Activated naive CD4-positive, alpha-beta T cell treated with anti-CD3 and anti-CD28 coated beads, Interleukin-2, amount 50 U/mL, for 72 hours (primary cell): Measurements from ENCODE around the gene KRTAP4-3. TPM values are rescaled to one million over a fixed set of nuclear protein-coding genes. Genes with fewer than 3 reads are reported as not detected.
"Not testable (repeated sequence)": the region's sequence is repeated elsewhere in the genome, so short reads cannot be mapped to it uniquely, and the experiment has no call there.

Experiments used
- ATAC-seq, 2 donors: fragments of 150-1000 bp; cut with Tn5 transposase; 2 replicates each; pipeline ENCODE4 v1.10.0; 2021; ENCODE audit warnings: mild to moderate bottlenecking in 2 of 2, moderate library complexity in 2 of 2
- DNase-seq, 2 donors: peaks; one replicate each; pipeline ENCODE4 v3.0.0; 2021 to 2022; ENCODE audit warnings: low spot score in 2 of 2
- H3K27ac Mint-ChIP-seq, 2 donors: one replicate each; pipeline ENCODE4 v1.8.0; 2022; ENCODE audit warnings: mild to moderate bottlenecking in 2 of 2, mixed read lengths in 2 of 2
- H3K36me3 Mint-ChIP-seq, 2 donors: one replicate each; pipeline ENCODE4 v1.8.0; 2022; ENCODE audit warnings: mixed read lengths in 2 of 2
- H3K9me3 Mint-ChIP-seq, 2 donors: one replicate each; pipeline ENCODE4 v1.8.0; 2022; ENCODE audit warnings: mixed read lengths in 2 of 2
- total RNA-seq, 2 donors: library from RNA; stranded (reverse); gene quantifications; one replicate each; pipeline ENCODE4 v1.2.3, GENCODE V29; 2022

KRTAP4-3 gene
- total RNA-seq, 2 donors from 2014 or later: not detected

- no peak for DNase-seq
- Mint-ChIP-seq H3K9me3 (peaks cover 0 to 8% of the 10 kb centered on the region in 2 donors), H3K36me3 (no peaks in the 10 kb centered on the region), H3K27ac (peak overlapping the region in 1 of 2 donors; percentile 17)
- ATAC-seq: peak in 1 of 2 donors; percentile 40
Measured at GRCh38 chr17:41131979-41132378, 36.0 kb downstream of the KRTAP4-3 start.

- ATAC-seq: no peak
- peaks cover 0 to under 1% of the 10 kb centered on the region in 2 donors for H3K36me3 Mint-ChIP-seq
- DNase-seq: no peak
- H3K27ac Mint-ChIP-seq: no peak overlapping the region
- peaks cover 1 to 16% of the 10 kb centered on the region in 2 donors for H3K9me3 Mint-ChIP-seq
Measured at GRCh38 chr17:41127371-41127770, 40.6 kb downstream of the KRTAP4-3 start.

- H3K27ac Mint-ChIP-seq: no peak overlapping the region
- no peak for DNase-seq
- peaks cover 0 to 4% of the 10 kb centered on the region in 2 donors for H3K36me3 Mint-ChIP-seq
- ATAC-seq: no peak
- peaks cover 6 to 16% of the 10 kb centered on the region in 2 donors for H3K9me3 Mint-ChIP-seq
Measured at GRCh38 chr17:41126412-41126811, 41.6 kb downstream of the KRTAP4-3 start.

- H3K9me3 Mint-ChIP-seq: peaks cover 10 to 20% of the 10 kb centered on the region in 2 donors
- H3K36me3 Mint-ChIP-seq: peaks cover 0 to 9% of the 10 kb centered on the region in 2 donors
- no peak overlapping the region for H3K27ac Mint-ChIP-seq
- no peak for DNase-seq
- no peak for ATAC-seq
Measured at GRCh38 chr17:41125064-41125463, 43.0 kb downstream of the KRTAP4-3 start.

GRCh38 chr17:41123991-41124371, 44.0 kb downstream of the KRTAP4-3 start, which contains the start of gene KRTAP4-12:
TSS of gene KRTAP4-12 (minus strand) at chr17:41124182. CDS start at chr17:41124122, 60 bp downstream.
- DNase-seq, ATAC-seq, H3K36me3 Mint-ChIP-seq: not testable (repeated sequence)
- H3K27ac Mint-ChIP-seq: peak within 1 kb of the TSS; percentile 41 to 73
- peaks cover 10 to 18% of the 10 kb centered on the region in 2 donors for H3K9me3 Mint-ChIP-seq

GRCh38 chr17:41123292-41123990, 44.6 kb downstream of the KRTAP4-3 start:
- not testable (repeated sequence) for DNase-seq, ATAC-seq, H3K36me3 Mint-ChIP-seq
- H3K9me3 Mint-ChIP-seq: peaks cover 10 to 15% of the 10 kb centered on the region in 2 donors
- peak overlapping the region; percentile 41 to 73 for H3K27ac Mint-ChIP-seq

- Mint-ChIP-seq H3K27ac (no peak overlapping the region), H3K9me3 (peaks cover 10 to 12% of the 10 kb centered on the region in 2 donors)
- no peak for ATAC-seq
Measured at GRCh38 chr17:41121742-41122141, 46.3 kb downstream of the KRTAP4-3 start.

GRCh38 chr17:41119696-41120690, 48.0 kb downstream of the KRTAP4-3 start:
- H3K36me3 Mint-ChIP-seq, ATAC-seq, DNase-seq: not testable (repeated sequence)
- H3K27ac Mint-ChIP-seq: peak overlapping the region in 1 of 2 donors; percentile 81
- H3K9me3 Mint-ChIP-seq: peaks cover 8 to 10% of the 10 kb centered on the region in 2 donors

More at GRCh38 chr17:41121742-41122141, 46.3 kb downstream of the KRTAP4-3 start:
- DNase-seq: no peak
- peaks cover 0 to 9% of the 10 kb centered on the region in 2 donors for H3K36me3 Mint-ChIP-seq

- Mint-ChIP-seq H3K9me3 (peaks cover 8 to 10% of the 10 kb centered on the region in 2 donors), H3K27ac (no peak overlapping the region)
- no peak for ATAC-seq
Measured at GRCh38 chr17:41118721-41119120, 49.3 kb downstream of the KRTAP4-3 start.

GRCh38 chr17:41117846-41118386, 50.1 kb downstream of the KRTAP4-3 start, which contains the start of gene KRTAP4-11:
TSS of gene KRTAP4-11 (minus strand) at chr17:41118373. CDS start at chr17:41118315, 58 bp downstream.
- ATAC-seq: not testable (repeated sequence)

More at GRCh38 chr17:41118721-41119120, 49.3 kb downstream of the KRTAP4-3 start:
- H3K36me3 Mint-ChIP-seq: peaks cover 0 to 9% of the 10 kb centered on the region in 2 donors
- DNase-seq: no peak

More at GRCh38 chr17:41117846-41118386, 50.1 kb downstream of the KRTAP4-3 start, which contains the start of gene KRTAP4-11:
- DNase-seq, H3K36me3 Mint-ChIP-seq: not testable (repeated sequence)
- H3K9me3 Mint-ChIP-seq: peaks cover 4 to 10% of the 10 kb centered on the region in 2 donors
- H3K27ac Mint-ChIP-seq: peak within 1 kb of the TSS in 1 of 2 donors; percentile 8

Other genes with a start within 250 kb of the KRTAP4-3 start
- not detected for gene KRT23, start 230.6 kb downstream of the KRTAP4-3 start, total RNA-seq
- not detected for gene KRT39, start 201.3 kb downstream of the KRTAP4-3 start, total RNA-seq
- not detected for gene KRT40, start 183.9 kb downstream of the KRTAP4-3 start, total RNA-seq
- gene KRTAP3-3, start 174.1 kb downstream of the KRTAP4-3 start, total RNA-seq: not detected
- not detected for gene KRTAP3-2, start 168.3 kb downstream of the KRTAP4-3 start, total RNA-seq
- gene KRTAP3-1, start 159.1 kb downstream of the KRTAP4-3 start, total RNA-seq: not detected
- gene KRTAP1-5, start 141.0 kb downstream of the KRTAP4-3 start, total RNA-seq: not detected
- gene KRTAP1-4, start 138.0 kb downstream of the KRTAP4-3 start, total RNA-seq: not detected
- not detected for gene KRTAP1-3, start 133.3 kb downstream of the KRTAP4-3 start, total RNA-seq
- not detected for gene KRTAP1-1, start 126.8 kb downstream of the KRTAP4-3 start, total RNA-seq
- not detected for gene KRTAP2-1, start 120.9 kb downstream of the KRTAP4-3 start, total RNA-seq
- not detected for gene KRTAP2-2, start 113.0 kb downstream of the KRTAP4-3 start, total RNA-seq
- not detected for gene KRTAP2-3, start 108.1 kb downstream of the KRTAP4-3 start, total RNA-seq
- gene KRTAP2-4, start 102.3 kb downstream of the KRTAP4-3 start, total RNA-seq: not detected
- not detected for gene KRTAP4-7, start 84.1 kb downstream of the KRTAP4-3 start, total RNA-seq
- gene KRTAP4-8, start 70.1 kb downstream of the KRTAP4-3 start, total RNA-seq: not detected
- not detected for gene KRTAP4-16, start 66.0 kb downstream of the KRTAP4-3 start, total RNA-seq
- not detected for gene KRTAP4-9, start 62.8 kb downstream of the KRTAP4-3 start, total RNA-seq
- not detected for gene KRTAP4-11, start 49.8 kb downstream of the KRTAP4-3 start, total RNA-seq
- gene KRTAP4-12, start 44.0 kb downstream of the KRTAP4-3 start, total RNA-seq: not detected
- not detected for gene KRTAP4-6, start 27.7 kb downstream of the KRTAP4-3 start, total RNA-seq
- gene KRTAP4-5, start 18.4 kb downstream of the KRTAP4-3 start, total RNA-seq: not detected
- gene KRTAP4-4, start 7.5 kb downstream of the KRTAP4-3 start, total RNA-seq: not detected
- not detected for gene KRTAP4-2, start 10.0 kb upstream of the KRTAP4-3 start, total RNA-seq
- not detected for gene KRTAP4-1, start 16.7 kb upstream of the KRTAP4-3 start, total RNA-seq
- gene KRTAP9-1, start 21.7 kb upstream of the KRTAP4-3 start, total RNA-seq: not detected
- not detected for gene KRTAP9-2, start 58.4 kb upstream of the KRTAP4-3 start, total RNA-seq
- gene KRTAP9-3, start 64.2 kb upstream of the KRTAP4-3 start, total RNA-seq: not detected
- not detected for gene KRTAP9-8, start 69.8 kb upstream of the KRTAP4-3 start, total RNA-seq
- not detected for gene KRTAP9-4, start 81.5 kb upstream of the KRTAP4-3 start, total RNA-seq
- not detected for gene KRTAP9-9, start 87.2 kb upstream of the KRTAP4-3 start, total RNA-seq
- gene KRTAP9-6, start 97.2 kb upstream of the KRTAP4-3 start, total RNA-seq: not detected
- gene KRTAP9-7, start 107.5 kb upstream of the KRTAP4-3 start, total RNA-seq: not detected
- not detected for gene KRTAP29-1, start 134.6 kb upstream of the KRTAP4-3 start, total RNA-seq
- not detected for gene KRTAP16-1, start 141.1 kb upstream of the KRTAP4-3 start, total RNA-seq
- not detected for gene KRTAP17-1, start 147.5 kb upstream of the KRTAP4-3 start, total RNA-seq
- not detected for gene KRT33A, start 182.6 kb upstream of the KRTAP4-3 start, total RNA-seq
- not detected for gene KRT33B, start 201.6 kb upstream of the KRTAP4-3 start, total RNA-seq
- not detected for gene KRT34, start 214.1 kb upstream of the KRTAP4-3 start, total RNA-seq
- gene KRT31, start 229.4 kb upstream of the KRTAP4-3 start, total RNA-seq: not detected